Kidney epithelial cell (primary cell): ENCODE measurements around the gene ASRGL1. TPM values are rescaled to one million over a fixed set of nuclear protein-coding genes. Genes with fewer than 3 reads are reported as not detected.

Experiments used
- DNase-seq: peaks from one replicate; pipeline ENCODE4 v3.0.0-alpha.2; 2010; ENCODE audit warnings: low read depth
- H3K27me3 ChIP-seq: 2 replicates; pipeline ENCODE4 v1.6.0; 2011; ENCODE audit warnings: low read length; ENCODE audit not compliant: control insufficient read depth, insufficient read depth
- H3K36me3 ChIP-seq: 2 replicates; pipeline ENCODE4 v1.5.1; 2011; ENCODE audit warnings: low read length; ENCODE audit not compliant: control insufficient read depth, insufficient read depth
- H3K4me3 ChIP-seq: 2 replicates; pipeline ENCODE4 v1.5.1; 2011; ENCODE audit warnings: low read depth, mild to moderate bottlenecking, control low read depth, low read length
- CTCF ChIP-seq: IDR thresholded peaks from 2 replicates; pipeline ENCODE4 v1.5.1; 2011; ENCODE audit warnings: mild to moderate bottlenecking, moderate library complexity, low read length, control low read depth, inconsistent platforms; ENCODE audit not compliant: insufficient read depth, poor library complexity, severe bottlenecking
- total RNA-seq: library from RNA; depleted of rRNA; stranded (reverse); fragments of >200 nt; gene quantifications from 2 replicates; pipeline ENCODE4 v1.2.3, GENCODE V29; 2015

The ASRGL1 gene
- total RNA-seq, 1 donor from 2014 or later: 20.3 TPM

- Histone ChIP-seq H3K4me3 (no peak overlapping the region), H3K27me3 (no peaks in the 10 kb centered on the region), H3K36me3 (no peaks in the 10 kb centered on the region)
- DNase-seq: no peak
- no peak for TF ChIP-seq CTCF
Observed at GRCh38 chr11:62437616-62438015, 100.4 kb downstream of the ASRGL1 start.

GRCh38 chr11:62438641-62439040 is 101.4 kb downstream of the ASRGL1 start:
- no peak overlapping the region for H3K4me3 ChIP-seq
- no peaks in the 10 kb centered on the region for H3K27me3 ChIP-seq
- no peak for TF ChIP-seq CTCF
- no peak for DNase-seq
- no peaks in the 10 kb centered on the region for H3K36me3 ChIP-seq

- H3K27me3 ChIP-seq: no peaks in the 10 kb centered on the region
- DNase-seq: no peak
- no peak for TF ChIP-seq CTCF
- H3K36me3 ChIP-seq: no peaks in the 10 kb centered on the region
- H3K4me3 ChIP-seq: no peak overlapping the region
Observed at GRCh38 chr11:62439785-62440602, 102.7 kb downstream of the ASRGL1 start.

Other genes starting within 250 kb of the ASRGL1 start
- gene INCENP, start 213.4 kb upstream of the ASRGL1 start, total RNA-seq: 16.1 and 18.8 TPM in 2 replicates
- not detected in 2 replicates for gene SCGB1D1, start 147.2 kb upstream of the ASRGL1 start, total RNA-seq
- not detected in 2 replicates for gene SCGB2A1, start 128.8 kb upstream of the ASRGL1 start, total RNA-seq
- gene SCGB1D2, start 95.2 kb upstream of the ASRGL1 start, total RNA-seq: not detected in 2 replicates
- gene SCGB2A2, start 67.3 kb upstream of the ASRGL1 start, total RNA-seq: not detected in 2 replicates
- not detected in 2 replicates for gene SCGB1D4, start 38.4 kb upstream of the ASRGL1 start, total RNA-seq
- gene SCGB1A1, start 81.6 kb downstream of the ASRGL1 start, total RNA-seq: not detected in 2 replicates
- 224 and 226 TPM in 2 replicates for gene AHNAK, start 209.4 kb downstream of the ASRGL1 start, total RNA-seq
- gene EEF1G, start 236.4 kb downstream of the ASRGL1 start, total RNA-seq: 2,411 and 2,583 TPM in 2 replicates